ENCODE measurements around the gene PCDHGA6. TPM values are rescaled to one million over a fixed set of nuclear protein-coding genes. Genes with fewer than 3 reads are reported as not detected.

Gene PCDHGA6
- total and polyA plus RNA-seq, 2 of the 8 experiments (the other 6 are each of a cell fraction or from before 2014, with no cell fraction given) = 1.4 to 2.0 TPM

DNA sequence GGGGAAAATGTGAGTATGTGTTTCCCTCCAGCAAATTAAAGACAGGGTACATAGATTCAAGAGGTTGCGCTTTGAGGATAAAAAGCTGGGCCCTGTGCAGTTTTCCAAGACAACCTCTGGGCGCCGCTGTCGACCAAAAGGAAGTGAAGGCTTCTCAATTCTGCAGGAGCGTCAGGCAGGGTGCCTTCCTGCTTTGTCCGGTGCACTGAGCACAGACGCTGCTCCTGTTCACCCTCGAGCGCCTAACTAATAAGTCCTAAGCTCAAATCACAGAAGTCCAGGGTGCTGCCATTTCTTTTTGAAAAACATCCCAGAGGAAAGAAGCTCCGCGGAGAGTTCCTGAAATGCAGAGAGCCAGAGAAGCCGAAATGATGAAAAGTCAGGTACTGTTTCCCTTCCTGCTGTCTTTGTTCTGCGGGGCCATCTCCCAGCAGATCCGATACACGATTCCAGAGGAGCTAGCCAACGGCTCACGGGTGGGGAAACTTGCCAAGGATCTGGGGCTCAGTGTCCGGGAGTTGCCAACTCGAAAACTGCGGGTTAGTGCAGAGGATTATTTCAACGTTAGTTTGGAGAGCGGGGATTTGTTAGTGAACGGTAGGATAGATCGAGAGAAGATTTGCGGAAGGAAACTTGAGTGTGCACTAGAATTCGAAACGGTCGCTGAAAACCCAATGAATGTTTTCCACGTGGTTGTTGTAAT is 23.6 kb upstream of the PCDHGA6 start, which contains the start of gene PCDHGB1 (continued):
- TF ChIP-seq RAD21 (IDR thresholded peaks at IDR 0.05 in 1 of 2, conservative IDR thresholded peaks at IDR 0.05 in 1 of 2; ENCODE audit: low read depth in 2 of 2, low read length in 2 of 2) = peak; percentile 74 to 81
- no peak for TF ChIP-seq CHD1 (IDR thresholded peaks at IDR 0.05; ENCODE audit: low read depth, low read length)
- TF ChIP-seq, protein P1, sequence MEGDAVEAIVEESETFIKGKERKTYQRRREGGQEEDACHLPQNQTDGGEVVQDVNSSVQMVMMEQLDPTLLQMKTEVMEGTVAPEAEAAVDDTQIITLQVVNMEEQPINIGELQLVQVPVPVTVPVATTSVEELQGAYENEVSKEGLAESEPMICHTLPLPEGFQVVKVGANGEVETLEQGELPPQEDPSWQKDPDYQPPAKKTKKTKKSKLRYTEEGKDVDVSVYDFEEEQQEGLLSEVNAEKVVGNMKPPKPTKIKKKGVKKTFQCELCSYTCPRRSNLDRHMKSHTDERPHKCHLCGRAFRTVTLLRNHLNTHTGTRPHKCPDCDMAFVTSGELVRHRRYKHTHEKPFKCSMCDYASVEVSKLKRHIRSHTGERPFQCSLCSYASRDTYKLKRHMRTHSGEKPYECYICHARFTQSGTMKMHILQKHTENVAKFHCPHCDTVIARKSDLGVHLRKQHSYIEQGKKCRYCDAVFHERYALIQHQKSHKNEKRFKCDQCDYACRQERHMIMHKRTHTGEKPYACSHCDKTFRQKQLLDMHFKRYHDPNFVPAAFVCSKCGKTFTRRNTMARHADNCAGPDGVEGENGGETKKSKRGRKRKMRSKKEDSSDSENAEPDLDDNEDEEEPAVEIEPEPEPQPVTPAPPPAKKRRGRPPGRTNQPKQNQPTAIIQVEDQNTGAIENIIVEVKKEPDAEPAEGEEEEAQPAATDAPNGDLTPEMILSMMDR (IDR thresholded peaks at IDR 0.05; ENCODE audit: control extremely low read depth in 1 of 3, insufficient read depth in 1 of 3, low read depth in 1 of 3, low read length in 3 of 3) = peak; percentile 69 to 86 (median 75)
- TF ChIP-seq PHF8 (conservative IDR thresholded peaks at IDR 0.05; ENCODE audit: low read depth, low read length) = 0 out of 2 replicates have a peak, but pooled peaks have one; percentile 30
- peak; percentile 63; the same call in 1 of the 2 replicates for TF ChIP-seq TAF1 (IDR thresholded peaks at IDR 0.05; ENCODE audit: low read depth, low read length)

Measured in H1 (cell line).